Stimulated activated CD4-positive, alpha-beta T cell treated with anti-CD3 and anti-CD28 coated beads, Interleukin-1b, Interleukin-23, amount 100 ng/mL, for 24 hours (primary cell): ENCODE results near the gene PDE6A.
"Not testable (repeated sequence)": the region's sequence is repeated elsewhere in the genome, so short reads cannot be mapped to it uniquely, and the experiment has no call there.

Experiments used
- DNase-seq, 4 experiments: peaks; one replicate each; pipeline ENCODE4 v3.0.0-alpha.2; 2020; ENCODE audit warnings: low read depth in 4 of 4, low spot score in 1 of 4

The PDE6A gene

DNA sequence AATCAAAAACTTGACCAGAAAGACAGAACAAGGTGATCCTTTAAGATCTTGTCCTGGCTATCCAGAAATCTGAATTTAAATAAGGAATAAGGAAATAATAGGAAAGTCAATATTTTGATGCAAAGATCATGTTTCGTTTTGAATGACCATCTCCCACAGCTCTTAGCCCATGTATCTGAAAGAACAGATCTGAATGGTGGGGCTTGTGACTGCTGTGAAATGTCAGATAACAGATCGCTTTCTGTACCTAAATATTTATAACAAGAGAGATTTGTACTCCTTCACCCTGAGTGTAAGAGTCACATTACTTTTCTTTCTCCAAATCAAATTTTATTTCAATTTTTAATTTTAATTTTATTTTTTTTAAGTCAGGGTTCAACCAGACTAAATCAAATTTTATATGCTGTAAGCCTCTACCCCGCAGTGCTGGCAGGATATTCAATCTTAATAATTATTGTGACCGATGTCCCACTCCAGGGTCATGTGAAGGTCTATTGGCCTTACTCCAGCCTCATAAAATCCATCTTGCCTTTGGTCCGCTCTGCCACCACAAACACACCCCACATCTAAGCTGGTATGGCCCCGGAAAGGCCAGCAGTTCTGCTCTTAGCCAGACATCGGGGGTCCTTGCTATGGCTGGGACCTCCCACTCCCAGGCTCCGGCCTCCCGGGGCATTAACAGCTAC is 9.0 kb upstream of the PDE6A start:
- DNase-seq: no peak

DNA sequence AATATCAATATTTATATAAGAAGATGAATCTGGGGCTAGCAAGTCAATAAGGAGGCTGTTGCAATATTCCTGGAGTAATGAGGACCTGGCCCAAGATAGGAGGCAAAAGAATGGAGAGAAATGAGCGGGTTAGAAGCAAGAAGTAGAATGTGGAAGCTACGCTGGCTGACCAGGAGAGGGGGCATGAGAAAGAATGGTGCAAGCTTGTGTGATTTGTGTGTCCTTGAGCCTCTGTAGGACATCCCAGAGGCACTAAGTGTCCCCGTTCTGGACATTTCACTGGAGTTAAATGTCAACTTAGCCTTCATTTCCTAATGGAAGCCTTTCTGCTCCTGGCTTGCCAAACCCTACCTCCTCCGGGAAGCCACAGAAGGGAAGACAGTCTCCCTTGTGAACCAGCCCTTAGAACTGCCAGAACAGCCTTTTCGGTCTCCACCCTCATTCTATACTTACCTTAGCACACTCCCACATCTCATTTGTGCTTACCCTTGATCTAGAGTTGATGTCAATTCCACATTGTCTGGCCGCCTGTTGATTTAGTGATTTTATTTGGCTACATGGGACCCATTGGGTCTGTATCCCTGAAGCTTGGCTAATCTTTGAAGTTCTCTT is 6.7 kb upstream of the PDE6A start:
- no peak for DNase-seq

DNA sequence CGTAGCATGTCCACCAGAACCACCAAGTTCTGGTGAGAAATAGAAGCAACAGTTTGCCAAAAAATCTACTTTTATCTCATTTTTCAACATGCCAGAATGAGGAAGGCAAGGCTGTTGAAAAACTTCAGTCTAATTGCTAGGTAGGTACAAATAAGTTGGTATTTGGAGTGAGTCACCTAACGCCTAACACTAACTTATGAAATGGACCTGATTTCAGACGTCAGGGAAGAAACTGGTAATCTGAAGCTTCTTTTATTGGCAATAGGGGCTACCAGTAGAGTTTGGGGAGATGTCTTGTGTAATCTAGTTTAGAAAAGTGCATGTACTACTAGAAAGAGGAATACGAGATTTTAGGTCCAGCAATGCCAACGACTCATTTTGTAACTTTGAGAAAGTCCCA is 4.4 kb upstream of the PDE6A start:
- DNase-seq: no peak

DNA sequence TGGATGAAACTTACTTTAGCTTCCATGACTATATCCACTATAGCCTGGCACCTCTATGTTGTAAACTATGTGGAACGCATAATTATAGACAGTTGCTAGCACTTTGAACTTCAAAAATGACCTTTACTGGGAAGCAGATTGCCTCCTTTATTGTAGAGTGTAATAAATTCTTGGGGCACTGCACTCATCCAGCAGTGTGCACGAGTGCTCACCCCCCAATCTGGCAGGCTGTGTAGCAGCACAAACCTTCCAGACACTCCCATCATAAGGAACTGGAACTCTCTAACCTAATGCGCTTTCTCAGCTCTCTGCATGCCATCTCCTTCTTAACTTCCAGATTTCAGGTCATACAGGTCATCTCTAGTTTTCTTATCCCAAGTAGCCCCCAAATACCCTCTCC is 1.5 kb upstream of the PDE6A start:
- DNase-seq: no peak

DNA sequence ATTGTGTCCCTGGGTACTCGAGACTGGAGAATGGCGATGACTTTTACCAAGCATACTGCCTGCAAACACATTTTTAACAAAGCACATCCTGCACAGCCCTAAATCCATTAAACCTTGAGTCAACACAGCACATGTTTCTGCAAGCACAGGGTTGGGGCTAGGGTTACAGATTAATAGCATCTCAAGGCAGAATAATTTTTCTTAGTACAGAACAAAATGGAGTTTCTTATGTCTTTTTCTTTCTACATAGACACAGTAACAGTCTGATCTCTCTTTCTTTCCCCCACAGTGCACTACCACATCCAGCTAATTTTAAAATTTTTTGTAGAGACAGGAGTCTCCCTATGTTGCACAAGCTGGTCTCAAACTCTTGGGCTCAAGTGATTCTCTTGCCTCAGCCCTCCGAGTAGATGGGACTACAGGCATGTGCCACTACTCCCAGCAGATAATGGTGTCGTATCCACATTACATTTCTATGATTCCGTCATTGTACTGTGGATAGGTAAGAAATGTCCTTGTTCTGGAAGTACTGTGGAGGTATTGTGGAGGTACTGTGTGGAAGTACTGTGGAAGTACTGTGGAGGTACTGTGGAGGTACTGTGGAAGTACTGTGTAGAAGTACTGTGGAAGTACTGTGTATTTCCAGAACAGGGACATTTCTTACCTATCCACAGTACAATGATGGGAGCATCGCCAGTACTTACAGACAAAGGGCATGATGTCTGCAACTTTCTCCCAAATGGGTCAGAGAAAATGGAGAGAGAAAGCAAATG is 1.2 kb downstream of the PDE6A start:
- not testable (repeated sequence) for DNase-seq

DNA sequence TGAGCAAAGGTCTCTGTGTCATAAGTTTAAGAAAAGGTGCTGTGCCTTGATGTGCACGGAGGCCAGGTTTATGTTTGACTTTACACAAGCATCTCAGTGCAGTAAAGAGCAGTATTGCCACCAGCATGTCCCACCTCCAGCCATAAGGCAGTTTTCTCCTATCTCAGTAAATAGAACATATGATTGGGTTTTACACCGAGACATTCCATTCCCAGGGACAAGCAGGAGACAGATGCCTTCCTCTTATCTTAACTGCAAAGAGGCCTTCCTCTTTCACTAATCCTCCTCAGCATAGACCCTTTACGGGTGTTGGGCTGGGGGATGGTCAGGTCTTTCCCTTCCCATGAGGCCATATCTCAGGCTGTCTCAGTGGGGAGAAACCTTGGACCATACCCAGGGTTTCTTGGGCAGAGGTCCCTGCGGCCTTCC is 1.8 kb downstream of the PDE6A start:
- not testable (repeated sequence) for DNase-seq

DNA sequence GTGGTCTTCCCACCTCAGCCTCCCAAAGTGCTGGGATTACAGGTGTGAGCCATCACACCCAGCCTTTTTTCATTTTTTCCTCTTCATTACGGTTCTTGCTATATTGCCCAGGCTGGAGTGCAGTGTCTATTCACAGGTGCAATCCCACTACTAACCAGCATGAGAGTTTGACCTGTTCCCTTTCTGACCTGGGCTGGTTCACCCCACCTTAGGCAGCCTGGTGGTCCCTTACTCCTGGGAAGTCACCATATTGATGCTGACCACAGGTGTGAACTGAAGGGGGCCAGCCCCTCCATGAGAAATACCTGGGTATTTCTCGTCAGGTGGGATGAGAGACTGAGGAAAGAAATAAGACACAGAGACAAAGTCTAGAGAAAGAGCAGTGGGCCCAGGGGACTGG is 2.4 kb downstream of the PDE6A start:
- no peak for DNase-seq

DNA sequence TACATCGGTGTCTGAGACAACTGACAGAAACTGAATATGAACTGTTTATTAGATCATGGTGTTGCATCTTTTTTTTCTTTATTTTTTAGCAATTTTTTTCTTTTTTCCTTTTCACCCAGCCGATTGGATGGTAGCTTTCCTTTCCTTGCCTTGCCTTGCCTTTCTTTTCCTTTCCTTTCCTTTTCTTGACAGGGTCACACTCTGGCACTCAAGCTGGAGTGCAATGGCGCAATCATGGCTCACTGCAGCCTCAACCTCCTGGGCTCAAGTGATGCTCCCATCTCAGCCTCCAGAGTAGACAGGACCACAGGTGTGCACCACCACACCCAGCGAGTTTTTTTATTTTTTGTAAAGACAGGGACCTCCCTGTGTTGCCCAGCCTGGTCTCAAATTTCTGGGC is 2.8 kb downstream of the PDE6A start:
- no peak for DNase-seq

DNA sequence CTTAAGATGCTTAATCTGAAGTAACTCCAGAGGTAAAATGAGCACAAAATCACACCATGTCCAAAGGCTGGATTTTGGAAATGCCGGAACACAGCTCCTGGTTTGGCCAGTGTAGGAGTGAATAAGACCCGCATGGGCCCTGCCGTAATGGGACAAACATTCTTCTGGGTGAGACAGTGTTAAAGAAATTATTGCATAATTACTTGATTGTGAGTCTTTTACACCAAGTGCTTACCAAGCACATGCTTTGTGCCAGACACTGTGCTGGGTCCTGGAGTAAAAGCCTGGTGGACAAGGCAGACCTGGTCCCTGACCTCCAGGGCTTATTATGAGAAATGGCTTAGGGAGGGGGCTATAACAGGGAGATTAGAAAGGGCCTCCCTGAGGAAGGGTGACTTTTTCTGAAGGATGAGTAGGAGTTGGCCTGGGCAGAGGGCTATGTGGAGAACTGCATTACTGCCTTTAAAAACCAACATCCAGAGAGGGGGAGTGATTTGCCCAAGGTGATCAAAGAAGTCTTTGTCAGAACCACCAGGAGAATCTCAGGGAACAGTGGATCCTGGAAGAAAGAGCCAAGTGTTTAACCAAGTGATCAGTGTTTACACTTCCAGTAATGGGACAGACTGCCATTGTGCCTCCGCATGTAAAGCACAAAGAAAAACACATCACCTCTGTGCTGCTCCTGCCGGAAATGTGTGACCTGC is 3.5 kb downstream of the PDE6A start:
- no peak for DNase-seq

DNA sequence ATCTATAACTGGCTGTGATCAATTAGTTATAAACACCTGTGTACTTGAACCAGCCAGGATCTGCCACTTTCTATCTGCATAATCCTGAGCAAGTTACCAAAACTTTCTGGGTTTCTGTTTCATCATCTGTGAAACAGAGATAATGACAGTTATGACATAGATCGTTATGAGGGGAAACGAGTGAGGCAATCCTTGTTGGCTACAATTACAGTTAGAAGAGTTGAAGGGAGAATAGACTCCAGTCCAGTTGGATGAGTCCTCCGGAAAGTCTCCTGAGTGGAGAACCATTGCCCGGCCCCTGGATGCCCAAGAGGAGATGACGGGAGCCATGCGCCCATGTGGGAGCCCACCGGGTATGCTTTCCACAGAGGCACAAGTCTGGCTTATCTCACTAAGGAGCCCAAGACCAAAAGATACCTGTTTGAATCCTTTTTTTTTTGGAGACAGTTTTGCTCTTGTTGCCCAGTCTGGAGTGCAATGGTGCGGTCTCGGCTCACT is 4.5 kb downstream of the PDE6A start:
- no peak for DNase-seq

DNA sequence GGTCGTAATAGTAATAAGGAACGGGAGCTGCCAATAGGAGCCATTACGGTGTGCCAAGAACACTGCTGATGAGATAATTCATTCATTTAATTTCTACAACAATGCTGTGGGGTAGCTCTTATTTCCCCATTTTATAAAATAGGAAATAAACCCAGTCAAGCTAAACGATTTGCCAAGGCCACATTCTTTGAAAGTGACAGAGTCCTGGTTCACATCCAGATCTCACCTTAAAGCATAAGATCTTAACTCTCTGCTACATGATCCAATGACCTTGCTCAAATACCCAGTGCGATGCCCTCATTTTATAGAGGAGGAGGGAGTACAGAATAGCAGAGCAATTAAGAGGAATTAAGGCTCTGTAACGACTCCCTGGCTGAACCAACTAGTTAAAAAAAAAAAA is 5.0 kb downstream of the PDE6A start:
- DNase-seq: no peak

DNA sequence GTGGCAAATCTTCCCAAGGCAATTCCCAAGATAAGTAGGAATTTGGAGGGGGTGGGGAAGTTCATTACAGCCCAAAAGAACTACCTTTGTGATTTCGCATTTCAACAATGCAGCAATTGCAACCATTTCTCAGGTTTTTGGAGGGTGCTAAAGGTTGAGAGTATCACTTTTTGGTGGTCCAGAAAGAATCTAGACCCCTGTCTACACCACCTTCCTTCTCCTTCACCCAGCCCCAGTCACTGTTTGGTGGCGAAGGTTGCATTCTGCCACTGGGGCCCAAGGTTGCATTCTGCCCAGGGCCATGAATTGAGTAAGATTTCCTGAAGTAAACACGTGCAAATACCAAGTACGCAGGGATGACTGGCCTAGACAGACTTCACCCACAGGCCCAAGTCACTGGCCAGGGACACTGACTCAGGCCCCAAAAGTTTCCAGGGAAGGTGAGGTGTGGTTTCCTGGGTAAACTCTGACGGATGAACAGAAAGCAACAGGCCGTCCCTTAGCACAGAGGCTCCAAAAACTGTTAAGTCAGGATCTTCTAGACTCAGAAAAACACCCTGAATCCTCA is 5.7 kb downstream of the PDE6A start:
- DNase-seq: no peak

DNA sequence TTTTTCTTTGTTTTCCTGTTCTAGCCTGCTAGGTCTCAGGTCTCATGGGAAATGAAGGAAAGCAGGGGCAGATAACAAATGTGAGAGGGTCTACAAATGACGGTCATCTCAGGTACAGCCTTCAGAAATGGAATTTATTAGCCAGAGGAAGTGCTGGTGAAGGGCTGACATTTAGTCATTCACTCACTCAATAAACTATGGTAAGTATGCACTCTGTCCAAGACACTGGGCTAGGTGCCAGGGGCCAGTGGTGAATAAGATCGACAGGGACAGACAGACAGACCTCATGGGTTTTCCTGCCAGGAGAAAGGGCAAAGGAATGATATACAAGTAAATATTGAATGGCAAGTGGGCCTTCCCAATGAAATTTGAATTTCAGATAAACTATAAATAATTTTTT is 6.3 kb downstream of the PDE6A start:
- DNase-seq: no peak

DNA sequence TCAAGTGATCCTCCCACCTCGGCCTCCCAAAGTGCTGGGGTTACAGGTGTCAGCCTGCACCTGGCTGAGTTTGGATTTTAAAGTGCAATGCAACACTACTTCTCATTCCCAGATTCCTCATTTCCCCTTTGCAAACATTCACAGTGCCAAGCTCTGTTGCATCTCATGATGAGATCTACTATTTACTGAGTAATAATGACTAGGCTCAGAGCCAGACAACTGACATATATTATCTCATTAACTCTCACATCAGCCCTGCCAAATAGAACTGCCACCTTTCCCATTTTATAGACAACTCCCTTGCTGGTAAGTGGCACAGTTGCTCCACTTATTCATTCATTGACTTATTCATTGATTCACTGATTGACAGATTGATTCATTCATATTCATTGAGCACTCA is 7.0 kb downstream of the PDE6A start:
- no peak for DNase-seq

DNA sequence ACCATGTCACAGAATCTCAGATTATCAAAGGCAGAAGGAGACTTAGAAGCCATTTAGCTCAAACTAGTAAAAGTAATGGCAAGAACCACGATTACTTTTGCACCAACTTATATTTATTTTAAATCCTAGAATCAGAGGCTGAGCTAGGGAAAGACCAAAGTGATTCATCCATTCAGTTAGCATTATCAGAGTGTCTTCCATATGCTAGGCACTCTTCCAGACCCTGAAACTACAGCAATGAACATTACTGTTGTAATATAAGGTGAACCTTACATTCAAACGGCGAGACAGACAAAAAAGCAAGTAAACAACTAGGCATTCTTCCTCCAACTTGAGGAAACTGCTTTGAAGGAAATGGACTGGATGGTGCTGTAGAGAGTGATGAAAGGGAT is 7.9 kb downstream of the PDE6A start:
- no peak for DNase-seq

DNA sequence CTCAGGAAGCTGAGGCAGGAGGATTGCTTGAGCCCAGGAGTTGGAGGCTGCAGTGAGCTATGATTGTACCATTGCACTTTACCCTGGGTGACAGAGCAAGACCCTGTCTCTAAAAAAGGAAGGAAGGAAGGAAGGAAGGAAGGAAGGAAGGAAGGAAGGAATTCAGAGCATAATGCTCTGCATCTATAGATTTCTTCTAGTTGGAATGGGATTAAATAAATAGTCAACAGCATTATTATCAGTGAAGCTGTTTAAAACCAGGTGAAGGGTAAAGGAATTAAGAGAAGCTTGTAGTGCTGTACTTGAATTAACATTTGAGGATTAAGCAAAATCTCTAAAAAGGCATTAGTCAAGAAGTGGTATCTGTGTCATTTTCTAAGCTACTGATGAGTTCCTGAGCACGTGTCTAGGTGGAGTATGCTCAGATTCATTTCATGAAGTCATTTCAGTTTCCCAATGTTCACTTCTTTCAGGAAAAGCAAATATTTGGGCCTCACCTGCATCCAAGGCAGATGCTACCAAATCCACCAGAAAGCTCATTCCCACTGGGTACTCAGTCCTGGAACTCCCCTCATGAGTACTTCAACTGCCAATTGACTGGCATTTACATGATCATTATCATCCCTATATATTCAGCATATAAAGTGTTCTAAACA is 8.4 kb downstream of the PDE6A start:
- no peak for DNase-seq

DNA sequence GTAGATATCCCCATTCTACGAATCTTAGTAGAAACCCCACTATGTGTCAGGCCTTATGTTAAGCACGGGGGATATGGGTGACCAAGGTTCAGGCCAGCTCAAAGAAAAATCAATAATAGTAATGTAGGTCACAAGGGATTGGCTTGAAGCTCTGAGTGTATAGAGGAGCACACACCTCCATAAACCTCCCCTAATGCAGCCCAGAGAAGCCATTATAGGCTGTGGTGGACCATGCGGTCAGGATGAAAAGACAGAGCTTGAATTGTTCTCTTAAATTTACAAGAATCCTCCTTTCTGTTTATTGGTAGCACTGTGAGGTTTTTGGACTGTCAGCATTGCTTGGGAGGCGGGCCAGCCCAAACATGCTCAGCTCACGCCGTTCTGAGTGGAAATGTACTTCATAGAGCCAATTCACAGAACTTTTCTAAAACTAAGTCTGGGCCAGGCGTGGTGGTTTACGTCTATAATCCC is 9.1 kb downstream of the PDE6A start:
- no peak for DNase-seq

DNA sequence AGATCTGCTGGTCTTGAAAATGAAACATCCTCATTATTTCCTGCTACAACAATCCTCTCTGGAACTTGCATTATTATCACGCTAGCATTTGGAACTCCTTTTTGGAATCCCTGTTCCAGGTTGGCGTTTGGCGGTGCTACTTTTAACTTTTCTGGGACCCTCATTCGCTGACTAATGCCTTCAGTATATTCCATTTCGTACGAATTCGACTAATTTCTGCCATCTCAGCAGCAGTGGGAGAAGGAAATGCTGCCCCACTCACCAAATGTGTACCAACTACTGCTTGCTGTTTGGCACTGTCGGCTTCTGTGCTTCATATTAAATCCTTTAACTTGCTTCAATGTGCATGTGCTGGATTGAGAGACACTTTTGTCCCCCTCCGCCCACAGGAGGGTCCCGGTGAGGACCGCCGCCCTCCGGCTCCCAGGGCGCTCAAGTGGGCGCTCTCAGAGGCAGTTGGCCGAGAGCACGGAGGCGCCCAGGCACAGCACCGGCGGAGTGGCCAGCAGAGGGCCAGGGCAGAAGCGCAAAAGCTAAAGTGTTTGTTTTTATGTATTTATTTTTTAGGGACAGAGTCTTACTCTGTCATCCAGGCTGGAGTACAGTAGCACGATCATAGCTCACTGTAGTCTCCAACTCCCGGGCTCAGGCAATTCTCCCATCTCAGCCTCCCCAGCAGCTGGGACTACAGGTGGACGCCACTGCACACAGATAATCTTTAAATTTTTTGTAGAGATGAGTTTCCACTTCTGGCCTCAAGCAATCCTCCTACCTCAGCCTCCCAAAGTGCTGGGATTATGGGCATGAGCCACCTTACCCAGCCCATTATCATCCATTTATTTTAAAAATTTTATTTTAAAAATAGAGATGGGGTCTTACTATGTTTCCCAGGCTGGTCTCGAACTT is 11.9 kb downstream of the PDE6A start:
- no peak for DNase-seq

DNA sequence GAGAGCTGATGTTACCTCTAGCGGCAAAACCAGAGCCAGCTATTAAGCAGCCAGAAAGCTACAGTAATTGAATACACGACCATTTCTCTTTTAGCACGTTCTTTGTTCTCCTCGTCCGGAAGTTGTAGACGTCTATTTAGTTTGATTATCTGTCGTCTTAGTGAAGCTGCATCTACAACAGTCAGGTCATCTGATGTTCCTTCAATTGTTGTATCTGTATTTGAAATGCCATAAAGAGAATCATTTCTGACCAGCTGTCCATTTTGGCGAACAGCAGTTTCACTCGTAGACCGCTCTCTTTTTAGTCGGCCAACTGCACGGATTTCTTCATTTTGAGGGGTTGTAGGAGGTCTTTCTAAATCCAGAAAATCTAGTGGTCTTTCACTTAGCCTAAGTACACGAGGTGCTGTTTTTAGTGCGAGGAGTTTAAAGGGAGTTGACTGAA is 12.6 kb downstream of the PDE6A start:
- no peak for DNase-seq
